Stimulated activated CD4-positive, alpha-beta T cell treated with anti-CD3 and anti-CD28 coated beads, Interleukin-4, amount 100 ng/mL, for 24 hours (primary cell): ENCODE data around the gene PAPSS2.

ENCODE experiments used
- DNase-seq: peaks from one replicate; pipeline ENCODE4 v3.0.0-alpha.2; 2020

Gene PAPSS2

DNA sequence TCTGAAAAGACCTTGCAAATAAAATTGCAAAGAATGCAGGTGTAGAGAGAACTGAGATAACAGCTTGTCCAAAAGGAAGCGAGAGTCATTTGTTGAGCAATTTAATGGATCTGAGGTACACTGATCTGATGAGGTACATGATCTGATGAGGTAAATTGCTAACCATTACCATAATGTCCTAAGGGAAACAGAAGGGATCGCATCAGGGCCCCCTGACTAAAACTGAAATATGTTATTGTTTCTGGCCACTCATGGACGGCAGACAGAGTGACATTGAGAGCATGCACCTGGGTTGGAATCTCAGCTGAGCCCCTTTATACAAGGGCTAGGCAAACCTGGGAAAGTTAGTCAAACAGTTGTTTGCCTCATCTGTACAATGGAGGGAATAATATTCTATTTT lies 15.8 kb upstream of the PAPSS2 start:
- DNase-seq, result no peak

DNA sequence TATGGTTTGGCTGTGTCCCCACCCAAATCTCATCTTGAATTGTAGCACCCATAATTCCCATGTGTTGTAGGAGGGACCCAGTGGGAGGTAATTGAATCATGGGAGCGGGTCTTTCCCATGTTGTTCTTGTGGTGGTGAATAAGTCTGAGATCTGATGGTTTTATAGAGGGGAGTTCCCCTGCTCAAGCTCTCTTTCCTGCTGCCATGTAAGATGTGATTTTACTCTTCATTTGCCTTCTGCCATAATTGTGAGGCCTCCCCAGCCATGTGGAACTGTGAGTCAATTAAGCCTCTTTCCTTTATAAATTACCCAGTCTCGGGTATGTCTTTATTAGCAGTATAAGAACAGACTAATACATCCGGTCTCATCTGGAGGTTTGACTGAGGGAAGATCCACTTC lies 15.2 kb upstream of the PAPSS2 start:
- DNase-seq, result peak; percentile 27

DNA sequence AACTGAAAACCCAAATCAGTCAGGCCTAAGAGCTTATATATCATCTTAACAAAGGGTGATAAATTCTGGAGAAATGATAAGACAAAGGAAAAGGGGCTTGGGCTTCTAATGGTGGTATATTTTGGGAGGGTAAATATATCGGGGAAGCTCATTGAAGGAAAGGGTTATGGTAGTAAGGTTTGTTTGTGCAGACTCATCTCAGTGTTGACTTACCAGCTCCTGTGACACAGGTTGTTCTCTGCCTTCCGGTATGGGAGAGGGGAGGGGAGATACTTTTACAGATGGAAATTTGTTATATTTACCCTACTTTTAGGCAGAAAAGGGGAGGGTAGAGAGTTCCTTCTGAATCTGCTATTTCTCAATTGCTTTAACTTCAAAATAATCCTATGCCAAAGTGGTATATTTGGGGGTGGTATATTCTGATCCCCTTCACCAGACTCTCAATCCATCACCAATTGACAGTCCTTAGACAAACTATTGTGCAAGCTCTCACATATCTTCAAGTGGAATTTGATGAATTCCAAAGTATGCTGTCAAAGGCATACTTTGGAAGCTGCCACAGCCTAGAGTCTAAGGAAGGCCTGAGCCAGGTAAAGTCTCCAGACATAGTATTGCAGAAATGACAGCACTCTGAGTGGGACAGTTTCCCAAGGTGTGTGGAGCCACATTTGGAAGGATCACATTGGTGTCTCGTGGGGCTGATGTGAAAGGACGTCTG lies 13.3 kb upstream of the PAPSS2 start:
- no peak for DNase-seq

DNA sequence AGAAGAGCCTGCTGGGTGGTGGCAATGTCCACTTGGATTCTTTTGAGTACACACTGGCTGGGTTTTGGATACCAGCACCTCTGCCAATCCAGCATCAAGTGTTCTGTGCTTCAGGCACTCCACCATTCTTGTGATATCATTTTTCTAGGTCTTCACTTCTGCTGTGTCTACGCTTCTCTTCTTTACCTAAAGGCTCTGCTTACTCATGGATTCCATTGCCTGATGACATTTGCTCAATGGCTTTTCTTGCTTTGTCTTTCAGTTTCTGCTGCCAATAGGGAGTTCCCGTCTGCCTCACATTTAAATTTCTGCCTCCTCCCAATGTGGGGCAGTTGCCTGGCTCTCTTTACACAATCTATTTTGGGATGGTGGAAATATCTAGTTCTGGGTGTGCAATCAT lies 12.7 kb upstream of the PAPSS2 start:
- no peak for DNase-seq

DNA sequence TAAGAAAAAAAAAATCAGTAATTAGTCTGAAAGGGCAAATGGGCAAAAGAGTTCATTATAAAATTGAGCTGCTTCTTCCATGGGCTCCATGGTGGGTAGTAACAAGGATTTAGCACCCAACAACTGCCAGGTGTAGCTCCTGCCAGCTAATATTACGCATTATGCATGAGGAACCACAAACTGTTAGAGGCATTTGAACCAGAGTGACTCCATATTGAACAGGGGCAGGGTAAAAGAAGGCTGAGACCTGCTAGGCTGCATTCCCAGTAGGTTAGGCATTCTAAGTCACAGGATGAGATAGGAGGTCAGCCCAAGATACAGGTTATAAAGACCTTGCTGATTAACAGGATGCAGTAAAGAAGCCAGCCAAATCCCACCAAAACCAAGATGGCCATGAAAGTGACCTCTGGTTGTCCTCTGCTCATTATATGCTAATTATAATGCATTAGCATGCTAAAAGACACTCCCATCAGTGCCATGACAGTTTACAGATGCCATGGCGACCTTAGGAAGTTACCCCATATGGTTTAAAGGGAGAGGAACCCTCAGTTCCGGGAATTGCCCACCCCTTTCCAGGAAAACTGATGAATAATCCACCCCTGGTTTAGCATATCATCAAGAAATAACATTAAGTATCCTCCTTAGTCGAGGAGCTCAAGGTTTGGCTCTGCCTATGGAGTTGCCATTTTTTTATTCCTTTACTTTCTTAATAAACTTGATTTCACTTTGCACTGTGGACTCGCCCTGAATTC lies 8.7 kb upstream of the PAPSS2 start:
- DNase-seq, result no peak

DNA sequence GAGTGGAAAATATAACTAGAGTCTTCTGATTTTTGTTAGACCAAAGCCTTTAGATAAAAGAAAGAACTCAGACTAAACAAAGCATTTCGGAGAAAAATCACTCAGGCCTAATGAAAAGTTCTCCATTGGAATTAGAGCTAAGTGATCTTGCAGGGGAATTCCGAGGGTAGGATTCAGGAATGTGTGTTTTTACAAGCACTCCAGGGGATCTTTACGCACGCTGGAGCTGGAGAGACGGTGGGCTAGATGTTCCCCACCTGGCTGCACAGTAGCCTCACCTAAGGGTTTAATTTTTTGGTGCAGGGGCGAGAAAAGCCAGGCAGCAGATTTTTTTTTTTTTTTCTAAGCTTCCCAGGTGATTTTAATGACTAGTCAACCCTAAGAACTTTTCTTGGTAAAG lies 7.9 kb upstream of the PAPSS2 start:
- DNase-seq, result no peak

DNA sequence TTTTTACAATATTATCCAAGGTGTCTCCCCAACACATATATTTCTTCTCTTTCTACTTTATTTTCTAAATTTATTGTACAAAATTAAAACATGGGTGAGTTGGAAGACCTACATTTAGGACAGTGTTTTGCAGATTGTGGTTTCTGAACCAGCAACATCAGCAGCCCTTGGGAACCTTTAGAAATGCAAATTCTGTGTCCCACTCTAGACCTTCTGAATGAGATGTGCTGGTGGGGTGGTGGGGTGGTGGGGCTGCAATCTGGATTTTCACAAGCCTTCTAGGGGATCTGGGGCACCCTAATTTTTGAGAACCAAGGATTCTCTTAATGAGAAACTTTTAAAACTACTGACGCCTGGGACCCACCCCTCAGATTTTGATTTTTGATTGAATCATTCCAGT lies 7.4 kb upstream of the PAPSS2 start:
- no peak for DNase-seq

DNA sequence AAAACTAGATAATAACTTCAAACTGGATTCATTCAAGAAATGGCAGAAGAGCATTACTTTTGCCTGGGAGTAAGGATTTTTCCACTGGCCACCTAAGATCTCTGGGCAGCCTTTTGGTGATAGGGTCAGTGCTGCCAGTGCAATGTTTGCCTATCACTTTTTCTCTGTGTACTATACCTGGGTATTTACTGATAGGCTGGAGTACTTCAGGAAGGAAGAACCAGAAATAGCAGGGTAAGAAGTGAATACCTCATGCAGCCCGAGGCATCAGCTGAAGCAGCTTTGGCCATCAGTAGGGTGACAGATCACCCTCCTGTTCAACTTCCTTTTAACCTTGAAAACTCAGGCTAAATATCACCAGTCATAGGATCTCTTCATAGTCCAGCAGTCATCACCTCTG lies 5.5 kb upstream of the PAPSS2 start:
- no peak for DNase-seq

DNA sequence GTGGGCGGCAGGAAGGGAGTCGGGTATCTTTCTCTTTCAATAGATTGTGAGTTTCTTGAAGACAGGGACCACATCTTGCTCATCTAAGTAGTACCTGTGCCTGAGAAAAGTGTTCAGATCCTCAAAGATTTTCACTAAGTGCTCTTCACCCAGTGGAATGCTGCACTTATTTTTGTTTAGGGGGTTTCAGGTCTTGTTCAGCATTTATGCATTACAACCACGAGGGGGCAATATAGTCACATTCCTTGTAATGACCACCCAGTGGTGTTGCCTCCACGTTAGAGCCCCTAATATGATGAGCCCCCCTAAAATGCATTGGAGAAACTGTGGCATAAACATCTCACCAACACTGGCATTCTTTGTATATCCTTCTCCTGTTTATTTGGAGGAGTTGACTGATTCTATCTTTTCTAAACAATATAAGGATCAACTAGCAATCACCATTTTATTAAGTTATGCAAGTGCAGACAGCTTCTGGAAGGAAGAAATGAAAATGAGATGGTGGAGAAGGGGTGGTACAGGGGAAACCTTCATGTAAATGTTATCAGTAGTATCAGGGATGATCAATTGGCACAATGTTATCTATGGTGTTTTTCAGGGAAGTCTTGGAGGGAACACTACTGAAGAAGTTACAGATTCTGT lies 3.1 kb upstream of the PAPSS2 start:
- DNase-seq, result peak; percentile 18

DNA sequence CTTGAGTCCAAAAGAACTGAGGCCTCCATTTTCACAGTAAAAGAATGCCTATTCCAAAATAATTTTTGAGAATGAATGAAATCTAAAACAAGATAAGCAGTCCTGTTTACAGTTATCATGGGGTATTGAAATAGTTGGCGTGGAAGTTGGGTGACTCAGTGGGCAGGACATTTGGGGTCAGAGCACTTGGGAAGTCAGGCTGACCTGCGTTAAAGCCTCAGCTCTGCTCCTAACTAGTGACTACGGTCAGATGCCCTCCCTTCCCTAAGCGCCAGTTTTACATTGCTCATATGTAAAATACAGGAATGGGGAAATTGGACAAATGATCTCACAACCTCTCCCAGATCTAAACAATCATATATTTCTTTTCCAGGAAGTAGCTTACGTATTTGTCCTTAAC lies 2.3 kb upstream of the PAPSS2 start:
- DNase-seq, result no peak

DNA sequence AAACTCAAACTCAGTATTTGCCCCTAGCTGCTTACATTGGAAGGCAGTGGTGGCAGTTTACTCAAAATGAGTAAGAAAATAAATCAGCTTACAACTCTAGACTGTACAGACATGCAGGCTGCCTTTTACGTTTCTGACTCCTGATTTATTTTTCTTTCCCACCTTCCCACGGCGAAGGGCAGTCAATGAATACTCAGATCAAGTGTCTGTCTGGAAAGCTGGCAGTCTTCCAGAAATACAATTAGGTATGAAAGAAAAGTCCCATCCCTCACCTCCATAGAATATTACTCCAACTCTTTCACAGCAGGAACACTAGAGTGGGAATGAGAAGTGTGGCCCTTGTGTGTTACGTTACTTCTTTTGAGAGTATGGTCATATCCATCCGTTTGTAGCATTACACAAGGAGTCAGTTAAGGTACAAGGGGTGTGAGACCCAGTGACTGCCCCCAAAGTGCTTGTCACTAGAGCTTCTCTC lies 1.3 kb upstream of the PAPSS2 start:
- no peak for DNase-seq

DNA sequence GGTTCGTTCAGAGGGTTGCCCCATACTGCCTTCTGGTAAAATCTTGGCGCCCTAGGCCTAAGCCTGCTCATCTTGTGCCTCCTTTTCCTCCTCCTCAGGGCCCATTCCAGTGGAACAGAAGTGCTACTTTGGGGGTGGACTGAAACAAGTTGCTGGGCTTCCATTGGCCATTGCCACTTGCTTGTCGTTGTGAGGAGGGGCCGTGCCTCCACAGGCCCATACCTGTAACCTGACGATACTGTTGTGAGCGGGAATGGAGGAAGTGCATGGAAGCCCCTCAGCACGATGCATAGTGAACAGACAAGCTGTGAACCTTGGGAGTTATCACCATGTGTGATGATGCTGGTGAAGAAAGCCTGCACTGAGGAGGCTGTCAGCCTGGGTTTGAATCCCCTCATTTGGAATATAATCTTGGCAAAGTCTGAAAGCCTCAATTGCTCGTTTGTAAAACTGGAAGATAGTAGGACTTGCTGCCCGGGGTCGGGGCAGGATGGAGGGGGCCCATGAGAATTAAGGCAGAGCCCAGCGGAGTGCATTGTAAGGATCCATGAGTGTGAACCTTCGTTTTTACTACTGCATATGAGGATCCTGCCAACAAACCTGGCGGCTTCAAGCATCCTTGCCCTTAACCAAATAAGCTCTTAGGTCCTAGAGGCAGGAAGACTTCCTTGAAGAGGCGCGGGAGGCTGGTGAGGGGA lies 671 bp upstream of the PAPSS2 start:
- no peak for DNase-seq

DNA sequence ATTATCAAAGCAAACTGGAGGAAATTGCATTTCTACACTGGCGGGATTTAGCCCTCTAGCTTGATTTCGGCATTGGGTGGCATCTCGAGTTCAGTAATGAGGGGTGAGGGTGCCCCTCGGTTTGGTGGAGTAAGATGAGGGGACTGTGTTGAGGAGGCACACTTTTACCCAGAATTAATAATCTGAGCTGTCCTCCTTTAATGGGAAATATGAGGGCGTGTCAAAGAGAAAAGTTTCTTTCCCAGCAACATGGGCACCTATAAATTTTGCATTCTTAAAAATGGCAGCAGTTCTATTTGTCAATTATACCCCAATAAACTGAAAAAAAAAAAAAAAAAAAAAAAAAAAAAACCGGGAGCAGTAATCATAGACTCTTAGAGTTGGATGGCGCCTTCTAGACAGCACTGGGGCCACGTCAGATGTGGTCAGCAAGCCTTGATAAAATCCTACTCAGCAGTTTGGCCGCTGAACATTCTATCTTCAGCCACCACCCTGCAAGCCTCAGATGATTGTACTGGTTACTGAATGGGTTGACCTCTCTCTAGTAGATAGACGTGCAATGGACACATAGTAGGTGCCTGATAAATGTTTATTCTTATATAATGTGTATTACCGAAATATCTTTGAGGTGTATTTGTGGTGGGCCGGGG lies 931 bp downstream of the PAPSS2 start:
- no peak for DNase-seq

DNA sequence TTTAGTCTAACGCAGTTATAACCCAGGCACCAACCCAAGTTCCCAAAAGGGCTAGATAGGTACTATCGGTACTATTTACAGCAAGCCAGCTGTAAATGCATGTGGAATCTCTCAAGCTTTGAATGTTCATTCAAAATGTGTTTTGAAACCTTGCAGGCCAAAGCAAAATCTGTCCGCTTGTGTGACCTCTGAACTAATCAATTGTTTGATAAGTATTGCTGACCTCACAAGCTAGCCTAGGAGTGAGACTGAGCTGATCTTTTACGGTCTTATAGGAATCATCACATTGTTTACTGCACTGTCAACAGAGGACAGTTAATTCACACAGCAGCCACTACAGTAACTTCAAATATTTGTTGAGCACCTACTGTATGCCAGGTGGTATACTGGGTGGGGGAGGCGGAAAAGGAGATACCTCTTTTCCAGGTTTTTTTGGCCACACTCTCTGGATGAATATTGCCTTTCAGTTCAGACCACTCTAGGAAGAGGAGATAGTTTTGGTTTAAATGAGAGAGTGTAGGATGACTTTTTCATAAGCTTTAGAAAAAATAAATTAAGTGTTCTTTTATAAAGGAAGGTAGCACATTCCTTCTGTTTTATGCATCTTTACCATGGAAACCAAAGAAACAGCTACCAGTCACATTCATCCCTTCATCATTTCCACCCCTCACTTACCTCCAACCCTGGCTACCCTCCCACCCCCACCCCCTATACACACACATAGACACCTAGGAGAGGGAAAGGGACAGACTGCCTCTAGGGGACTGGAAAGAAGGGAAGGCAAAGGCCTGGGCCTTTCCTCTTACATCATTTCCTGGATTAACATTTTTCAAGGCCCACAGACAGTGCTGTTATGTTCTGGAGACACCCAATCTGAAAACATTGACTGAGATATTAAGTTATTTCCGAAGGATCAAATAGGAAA lies 2.4 kb downstream of the PAPSS2 start:
- DNase-seq, result no peak

DNA sequence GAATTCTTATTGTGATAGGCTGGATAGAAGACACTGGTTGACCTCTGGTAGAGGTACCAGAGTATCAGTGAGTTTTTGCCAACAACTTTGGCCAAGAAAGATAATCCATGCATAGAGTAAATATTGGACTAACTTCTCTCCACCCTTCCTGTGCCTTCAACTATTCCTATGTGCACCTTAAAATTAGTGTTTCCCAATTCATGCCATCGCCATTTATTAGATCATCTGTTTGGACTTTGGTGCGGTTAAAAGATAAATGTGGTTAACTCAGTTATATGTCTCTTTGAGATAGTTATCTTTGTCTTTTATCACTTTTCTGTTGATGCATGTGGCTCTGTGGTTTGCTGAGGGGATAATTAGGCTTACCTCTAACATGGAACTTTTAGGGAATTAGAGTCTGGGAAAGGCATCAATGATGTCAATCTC lies 4.6 kb downstream of the PAPSS2 start:
- DNase-seq, result no peak

DNA sequence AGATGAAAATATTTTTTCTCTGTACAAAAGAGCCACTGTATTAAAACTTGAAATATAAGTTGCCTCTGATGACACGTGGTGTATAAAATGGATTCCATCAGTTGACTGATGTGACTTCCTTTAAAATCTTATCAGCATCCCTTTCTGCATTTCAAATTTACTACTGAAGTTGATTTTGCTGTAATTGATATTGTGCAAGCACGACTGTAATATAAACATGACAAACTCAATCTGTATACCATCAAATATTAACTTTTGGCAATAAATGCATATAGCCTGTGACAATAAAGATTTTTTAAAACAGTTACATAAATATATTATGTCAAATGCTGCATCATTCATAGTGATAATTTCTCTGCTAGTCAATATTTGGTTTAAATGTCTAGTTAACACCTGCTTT lies 7.8 kb downstream of the PAPSS2 start:
- DNase-seq, result no peak

DNA sequence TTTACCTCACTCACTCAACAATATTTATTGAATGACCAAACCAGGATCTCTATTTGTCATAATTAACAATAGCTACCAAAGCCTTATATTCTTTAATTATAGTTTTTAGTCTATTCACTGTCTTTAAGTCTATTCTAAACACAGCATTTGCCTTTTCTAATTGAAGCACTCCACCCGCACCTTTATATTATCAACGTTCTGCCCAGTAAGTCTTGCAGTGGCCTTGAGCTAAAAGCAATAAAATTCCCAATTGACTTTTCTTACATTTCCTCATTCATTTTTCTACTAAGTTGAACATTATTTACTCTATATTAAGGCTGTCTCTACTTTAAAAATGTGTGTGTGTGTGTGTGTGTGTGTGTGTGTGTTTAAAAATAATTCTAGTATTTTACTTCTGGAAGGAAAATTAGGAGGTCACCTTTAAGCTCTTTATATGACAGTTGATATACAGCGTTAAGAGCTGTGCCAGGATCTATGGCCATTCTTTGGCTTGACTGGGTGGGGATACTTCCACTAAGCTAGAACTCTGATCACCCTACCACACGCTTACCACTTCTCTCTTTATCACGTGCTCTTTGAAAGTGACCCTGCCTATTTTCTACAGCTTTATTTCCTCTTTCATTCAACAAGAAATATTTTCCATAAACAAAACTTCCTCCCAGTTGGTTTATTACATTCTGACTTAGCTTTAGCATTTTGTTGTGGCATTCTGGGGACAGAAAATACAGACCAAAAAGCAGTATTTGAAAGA lies 8.8 kb downstream of the PAPSS2 start:
- no peak for DNase-seq

DNA sequence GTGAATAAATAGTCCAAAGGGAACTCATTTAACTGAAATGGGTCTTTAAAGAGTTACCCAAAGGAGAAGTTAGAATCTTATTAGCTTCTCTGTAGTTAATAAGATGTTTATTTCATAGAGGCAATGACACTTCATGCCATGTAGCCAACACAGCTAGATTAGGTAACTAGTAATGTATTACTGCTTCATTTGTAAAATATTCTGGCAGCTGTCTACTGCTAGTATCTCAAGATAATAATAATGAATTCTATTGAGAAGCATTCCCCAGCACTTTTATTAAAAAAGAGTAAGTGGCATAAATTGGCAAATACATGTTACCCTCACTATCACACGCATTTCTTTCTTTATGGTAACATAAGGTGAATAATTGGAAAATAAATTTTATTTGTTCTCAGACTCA lies 10.1 kb downstream of the PAPSS2 start:
- no peak for DNase-seq

DNA sequence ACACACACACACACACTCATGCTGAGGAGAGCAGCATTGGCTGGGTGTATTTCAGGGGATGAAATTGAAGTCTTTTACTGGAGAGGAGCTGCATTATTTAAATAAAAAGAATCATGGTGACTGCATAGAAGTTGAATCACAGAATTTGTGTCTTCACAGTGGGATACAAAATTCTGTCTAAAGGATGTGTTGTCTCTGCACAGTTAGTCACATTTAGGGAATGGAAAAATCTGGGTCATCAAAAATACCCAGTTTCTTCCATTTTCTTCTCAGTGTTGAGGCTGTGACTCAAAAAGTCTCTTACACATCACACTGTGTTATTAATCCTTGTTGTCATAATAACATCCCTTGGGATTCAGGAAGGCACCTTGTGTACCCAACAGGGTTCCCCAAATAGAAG lies 10.9 kb downstream of the PAPSS2 start:
- DNase-seq, result no peak

DNA sequence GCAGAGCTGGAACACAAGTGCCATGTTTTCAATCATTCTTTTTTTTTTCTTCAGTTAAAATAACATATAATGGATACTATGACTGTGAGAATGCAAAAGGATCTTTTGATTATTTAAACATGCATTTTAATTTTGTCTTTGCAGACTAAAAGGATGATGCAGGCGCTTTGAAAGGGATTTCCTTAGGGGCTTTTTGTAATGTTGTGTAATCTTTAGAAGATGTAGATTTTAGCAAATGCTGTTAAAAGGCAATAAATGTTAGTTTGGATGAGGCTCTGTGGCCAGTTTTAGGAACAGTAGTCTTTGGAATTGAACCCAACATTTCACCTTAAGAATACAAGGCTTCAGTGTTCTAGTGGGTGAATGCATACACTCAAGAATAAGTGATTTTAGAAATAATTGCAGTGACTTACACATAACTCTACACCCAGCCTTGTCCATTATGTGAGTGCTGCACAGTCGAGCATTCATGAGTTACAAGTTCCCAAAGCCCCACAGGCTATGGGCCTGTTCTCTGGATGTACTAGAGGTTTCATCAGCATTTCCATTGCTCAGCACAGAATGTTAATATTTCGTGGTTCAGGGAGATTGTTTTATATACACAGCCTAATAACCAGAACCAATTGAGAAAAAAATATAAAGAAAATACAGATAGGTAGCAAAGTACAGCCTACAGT lies 11.6 kb downstream of the PAPSS2 start:
- DNase-seq, result no peak
